ENCODE measurements around the gene CAMTA1. TPM values are rescaled to one million over a fixed set of nuclear protein-coding genes. Genes with fewer than 3 reads are reported as not detected.
"Not testable (repeated sequence)": the region's sequence is repeated elsewhere in the genome, so short reads cannot be mapped to it uniquely, and the experiment has no call there.

Gene CAMTA1
- total and polyA plus RNA-seq, 3 experiments from 2014 or later, result 60.2 to 79.0 (median 61.7) TPM

GRCh38 chr1:6918925-6919511 lies 133.8 kb downstream of the CAMTA1 start:
- no peaks in the 10 kb centered on the region for H3K27me3 ChIP-seq (ENCODE audit: insufficient read depth, low read length, poor library complexity, severe bottlenecking)
- H3K9me3 ChIP-seq (ENCODE audit: low read length), result no peaks in the 10 kb centered on the region
- POLR2A ChIA-PET, result no interaction called here
- CTCF ChIA-PET, result no interaction called here
- Mint-ChIP-seq H3K27ac (peak overlapping the region in 3 of 8 donors; percentile 22 to 67 (median 59)), H3K4me3 (peak overlapping the region in 1 of 7 donors; percentile 32), H3K36me3 (peaks cover 0 to 8% (median 0%) of the 10 kb centered on the region in 3 donors), H3K4me1 (no peaks in the 10 kb centered on the region), H3K9me3 (peaks cover 0 to 4% (median 3%) of the 10 kb centered on the region in 5 donors), H3K27me3 (peaks cover 20 to 52% of the 10 kb centered on the region in 2 donors)
- no peaks in the 10 kb centered on the region for H3K4me1 ChIP-seq (ENCODE audit: insufficient read depth, low read length)
- no peak overlapping the region for H3K4me3 ChIP-seq (ENCODE audit: low read length)
- H3K27ac ChIP-seq (ENCODE audit: low read depth, low read length), result no peak overlapping the region
- H3K36me3 ChIP-seq (ENCODE audit: insufficient read depth, low read length), result no peaks in the 10 kb centered on the region
- no peak for DNase-seq

GRCh38 chr1:6921506-6921905 lies 136.3 kb downstream of the CAMTA1 start:
- H3K27me3 ChIP-seq (ENCODE audit: insufficient read depth, low read length, poor library complexity, severe bottlenecking); H3K9me3 ChIP-seq (ENCODE audit: low read length); CTCF ChIA-PET; DNase-seq; H3K4me1 ChIP-seq (ENCODE audit: insufficient read depth, low read length); H3K4me3 ChIP-seq (ENCODE audit: low read length); H3K4me1 Mint-ChIP-seq; H3K27ac ChIP-seq (ENCODE audit: low read depth, low read length); POLR2A ChIA-PET; H3K9me3 Mint-ChIP-seq; H3K36me3 ChIP-seq (ENCODE audit: insufficient read depth, low read length); H3K4me3 Mint-ChIP-seq; H3K27ac Mint-ChIP-seq; H3K36me3 Mint-ChIP-seq: not testable (repeated sequence)
- peaks cover 12 to 38% of the 10 kb centered on the region in 2 donors for H3K27me3 Mint-ChIP-seq

- Mint-ChIP-seq H3K4me3 (no peak overlapping the region), H3K27ac (peak overlapping the region in 1 of 8 donors; percentile 21), H3K9me3 (peaks cover 0 to 4% (median 0%) of the 10 kb centered on the region in 5 donors), H3K27me3 (peaks cover 7 to 30% of the 10 kb centered on the region in 2 donors), H3K4me1 (no peaks in the 10 kb centered on the region), H3K36me3 (peaks cover 0 to 4% (median 0%) of the 10 kb centered on the region in 3 donors)
- Histone ChIP-seq H3K9me3 (ENCODE audit: low read length) (no peaks in the 10 kb centered on the region), H3K4me1 (ENCODE audit: insufficient read depth, low read length) (no peaks in the 10 kb centered on the region), H3K4me3 (ENCODE audit: low read length) (no peak overlapping the region), H3K27ac (ENCODE audit: low read depth, low read length) (no peak overlapping the region), H3K36me3 (ENCODE audit: insufficient read depth, low read length) (no peaks in the 10 kb centered on the region), H3K27me3 (ENCODE audit: insufficient read depth, low read length, poor library complexity, severe bottlenecking) (no peaks in the 10 kb centered on the region)
- no peak for DNase-seq
- POLR2A ChIA-PET, result no interaction called here
- CTCF ChIA-PET, result no interaction called here
Measured at GRCh38 chr1:6922096-6922931, 137.1 kb downstream of the CAMTA1 start.

GRCh38 chr1:6923012-6923411 lies 137.8 kb downstream of the CAMTA1 start:
- CTCF ChIA-PET, result no interaction called here

GRCh38 chr1:6923416-6923815 lies 138.2 kb downstream of the CAMTA1 start:
- H3K4me1 Mint-ChIP-seq, result no peaks in the 10 kb centered on the region
- no peaks in the 10 kb centered on the region for H3K36me3 ChIP-seq (ENCODE audit: insufficient read depth, low read length)
- H3K9me3 Mint-ChIP-seq, result peaks cover 0 to 4% (median 0%) of the 10 kb centered on the region in 5 donors
- no peak overlapping the region for H3K4me3 Mint-ChIP-seq
- H3K36me3 Mint-ChIP-seq, result peaks cover 0 to 4% (median 0%) of the 10 kb centered on the region in 3 donors
- H3K9me3 ChIP-seq (ENCODE audit: low read length), result no peaks in the 10 kb centered on the region
- no peaks in the 10 kb centered on the region for H3K27me3 ChIP-seq (ENCODE audit: insufficient read depth, low read length, poor library complexity, severe bottlenecking)
- DNase-seq, result no peak
- no peak overlapping the region for H3K27ac Mint-ChIP-seq
- no peak overlapping the region for H3K4me3 ChIP-seq (ENCODE audit: low read length)
- H3K27me3 Mint-ChIP-seq, result peaks cover 4 to 29% of the 10 kb centered on the region in 2 donors
- ChIA-PET POLR2A (no interaction called here), CTCF (no interaction called here)
- H3K27ac ChIP-seq (ENCODE audit: low read depth, low read length), result no peak overlapping the region
- H3K4me1 ChIP-seq (ENCODE audit: insufficient read depth, low read length), result no peaks in the 10 kb centered on the region

More at GRCh38 chr1:6923012-6923411, 137.8 kb downstream of the CAMTA1 start:
- no peak overlapping the region for H3K4me3 Mint-ChIP-seq
- no peaks in the 10 kb centered on the region for H3K4me1 Mint-ChIP-seq
- H3K9me3 Mint-ChIP-seq, result peaks cover 0 to 4% (median 0%) of the 10 kb centered on the region in 5 donors
- H3K27ac Mint-ChIP-seq, result peak overlapping the region in 1 of 8 donors; percentile 21
- Histone ChIP-seq H3K9me3 (ENCODE audit: low read length) (no peaks in the 10 kb centered on the region), H3K27me3 (ENCODE audit: insufficient read depth, low read length, poor library complexity, severe bottlenecking) (no peaks in the 10 kb centered on the region), H3K4me3 (ENCODE audit: low read length) (no peak overlapping the region), H3K4me1 (ENCODE audit: insufficient read depth, low read length) (no peaks in the 10 kb centered on the region), H3K36me3 (ENCODE audit: insufficient read depth, low read length) (no peaks in the 10 kb centered on the region), H3K27ac (ENCODE audit: low read depth, low read length) (no peak overlapping the region)
- peaks cover 4 to 27% of the 10 kb centered on the region in 2 donors for H3K27me3 Mint-ChIP-seq
- peaks cover 0 to 4% (median 0%) of the 10 kb centered on the region in 3 donors for H3K36me3 Mint-ChIP-seq
- POLR2A ChIA-PET, result no interaction called here
- DNase-seq, result no peak

GRCh38 chr1:6923955-6924881 lies 139.0 kb downstream of the CAMTA1 start:
- H3K4me3 Mint-ChIP-seq, result no peak overlapping the region
- Histone ChIP-seq H3K9me3 (ENCODE audit: low read length) (no peaks in the 10 kb centered on the region), H3K27ac (ENCODE audit: low read depth, low read length) (no peak overlapping the region), H3K36me3 (ENCODE audit: insufficient read depth, low read length) (no peaks in the 10 kb centered on the region), H3K27me3 (ENCODE audit: insufficient read depth, low read length, poor library complexity, severe bottlenecking) (no peaks in the 10 kb centered on the region), H3K4me3 (ENCODE audit: low read length) (no peak overlapping the region), H3K4me1 (ENCODE audit: insufficient read depth, low read length) (no peaks in the 10 kb centered on the region)
- H3K4me1 Mint-ChIP-seq, result no peaks in the 10 kb centered on the region
- POLR2A ChIA-PET, result no interaction called here
- peaks cover 4 to 31% of the 10 kb centered on the region in 2 donors for H3K27me3 Mint-ChIP-seq
- CTCF ChIA-PET, result no interaction called here
- no peak for DNase-seq
- H3K36me3 Mint-ChIP-seq, result peaks cover 0 to 4% (median 0%) of the 10 kb centered on the region in 3 donors
- peaks cover 0 to 4% (median 0%) of the 10 kb centered on the region in 5 donors for H3K9me3 Mint-ChIP-seq
- H3K27ac Mint-ChIP-seq, result no peak overlapping the region

GRCh38 chr1:6924891-6925290 lies 139.6 kb downstream of the CAMTA1 start:
- no peaks in the 10 kb centered on the region for H3K4me1 Mint-ChIP-seq
- H3K27ac Mint-ChIP-seq, result no peak overlapping the region
- Histone ChIP-seq H3K4me3 (ENCODE audit: low read length) (no peak overlapping the region), H3K4me1 (ENCODE audit: insufficient read depth, low read length) (no peaks in the 10 kb centered on the region), H3K36me3 (ENCODE audit: insufficient read depth, low read length) (no peaks in the 10 kb centered on the region), H3K27me3 (ENCODE audit: insufficient read depth, low read length, poor library complexity, severe bottlenecking) (no peaks in the 10 kb centered on the region), H3K27ac (ENCODE audit: low read depth, low read length) (no peak overlapping the region), H3K9me3 (ENCODE audit: low read length) (no peaks in the 10 kb centered on the region)
- H3K36me3 Mint-ChIP-seq, result peaks cover 0 to 4% (median 0%) of the 10 kb centered on the region in 3 donors
- DNase-seq, result no peak
- ChIA-PET CTCF (no interaction called here), POLR2A (no interaction called here)
- peaks cover 0 to 4% (median 0%) of the 10 kb centered on the region in 5 donors for H3K9me3 Mint-ChIP-seq
- H3K27me3 Mint-ChIP-seq, result peaks cover 4 to 31% of the 10 kb centered on the region in 2 donors
- no peak overlapping the region for H3K4me3 Mint-ChIP-seq

All from CD8-positive, alpha-beta memory T cell (primary cell).